NCI-H2081 treated with DMSO at 0.1 percent for 48 hours (cell line): Measurements from ENCODE around the gene RPL32.
"Not testable (repeated sequence)": the region's sequence is repeated elsewhere in the genome, so short reads cannot be mapped to it uniquely, and the experiment has no call there.

Experiments
- DNase-seq: peaks from one replicate; lab custom pipeline; 2025; lab: John Stamatoyannopoulos, UW

The RPL32 gene

GRCh38 chr3:12868039-12869034 is 27.0 kb upstream of the RPL32 start:
- peak; percentile 1 for DNase-seq

DNA sequence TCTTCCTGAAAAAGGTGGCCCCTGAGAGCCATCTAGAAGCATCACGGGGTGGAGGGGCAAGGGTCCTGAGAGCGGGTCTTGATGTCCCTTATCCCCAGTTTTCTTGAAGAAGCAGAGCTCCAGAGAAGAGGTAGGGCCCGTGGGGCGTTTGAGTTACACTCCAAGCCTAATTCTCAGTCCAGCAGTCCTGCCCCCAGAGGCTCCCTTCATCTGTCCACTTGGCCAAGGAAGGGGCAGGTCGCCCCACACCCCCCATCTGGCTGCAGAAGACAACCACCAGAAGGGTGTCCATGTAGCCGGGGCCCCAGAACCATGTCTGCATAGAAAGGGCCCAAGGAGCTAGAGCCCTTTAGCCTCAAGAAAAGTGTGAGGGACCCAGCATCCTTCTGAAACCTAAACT is 25.5 kb upstream of the RPL32 start:
- no peak for DNase-seq

DNA sequence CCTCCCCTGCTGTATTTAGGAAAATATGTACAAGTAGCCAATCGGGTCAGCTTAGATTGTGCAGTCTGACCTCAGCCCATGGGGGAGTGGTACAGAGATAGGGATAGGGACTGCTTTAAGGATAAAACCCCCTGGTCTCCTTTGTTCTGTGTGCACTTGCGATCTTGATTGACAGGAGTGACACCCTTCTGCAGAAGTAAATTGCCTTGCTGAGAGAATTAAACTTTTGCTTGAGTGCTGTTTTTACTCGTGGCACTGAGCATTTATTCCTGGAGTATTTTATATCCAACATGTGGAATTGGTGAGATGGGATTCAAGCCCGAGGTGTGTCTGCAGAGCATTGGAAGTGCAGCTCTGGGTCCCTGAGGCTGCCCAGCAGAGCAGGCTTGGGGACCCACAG is 23.9 kb upstream of the RPL32 start:
- no peak for DNase-seq

- no peak for DNase-seq
Observed at GRCh38 chr3:12862387-12862786, 21.0 kb upstream of the RPL32 start.

- DNase-seq, result no peak
Observed at GRCh38 chr3:12861611-12862010, 20.2 kb upstream of the RPL32 start.

- DNase-seq, result no peak
Observed at GRCh38 chr3:12859840-12860239, 18.5 kb upstream of the RPL32 start.

DNA sequence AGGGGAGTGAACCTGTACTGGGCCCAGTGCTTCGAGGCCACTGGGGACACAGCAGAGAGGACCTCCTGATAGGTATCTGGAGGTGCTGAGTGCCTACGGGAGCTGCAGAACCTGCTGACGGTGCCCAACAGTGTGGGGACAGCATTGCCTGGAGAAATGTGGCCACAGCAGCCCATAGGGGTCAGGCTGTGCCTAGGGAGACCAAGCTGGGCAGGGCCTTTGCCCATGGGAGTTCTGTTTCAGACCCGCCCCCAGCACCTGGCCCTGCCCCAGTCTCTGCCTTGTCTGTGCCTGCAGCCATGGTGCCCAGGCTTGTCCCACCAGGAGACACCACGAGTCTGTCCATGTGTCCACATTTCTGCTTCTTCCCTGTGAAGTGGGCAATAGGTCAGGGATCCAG is 15.3 kb upstream of the RPL32 start:
- DNase-seq, result no peak

GRCh38 chr3:12854565-12854964 is 13.2 kb upstream of the RPL32 start:
- no peak for DNase-seq

- DNase-seq, result not testable (repeated sequence)
Observed at GRCh38 chr3:12853847-12854246, 12.5 kb upstream of the RPL32 start.

DNA sequence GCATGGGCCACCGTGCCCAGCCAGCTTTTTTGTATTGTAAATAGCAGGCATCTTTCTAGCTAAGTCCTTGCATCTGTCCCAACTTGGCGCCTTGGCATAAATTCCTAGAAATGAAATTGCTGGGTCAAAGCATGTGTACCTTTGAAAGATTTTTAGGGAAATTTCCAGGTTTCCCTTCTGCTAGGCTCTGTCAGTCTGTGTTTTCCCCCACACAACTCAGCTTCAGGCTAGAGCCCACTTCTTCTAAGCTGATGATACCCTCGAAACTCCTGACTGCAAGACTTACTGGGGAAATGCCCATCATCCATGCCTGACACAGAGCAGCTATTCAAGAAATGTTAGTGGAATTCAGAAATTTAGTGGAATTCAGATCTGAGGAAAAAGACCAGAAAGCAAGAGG is 10.8 kb upstream of the RPL32 start:
- no peak for DNase-seq

- no peak for DNase-seq
Observed at GRCh38 chr3:12845811-12846210, 4.4 kb upstream of the RPL32 start.

GRCh38 chr3:12842469-12842868 is 1.1 kb upstream of the RPL32 start:
- no peak for DNase-seq

GRCh38 chr3:12841970-12842328 is 584 bp upstream of the RPL32 start:
- DNase-seq, result no peak

GRCh38 chr3:12840591-12841148 is 695 bp downstream of the RPL32 start:
- no peak for DNase-seq

DNA sequence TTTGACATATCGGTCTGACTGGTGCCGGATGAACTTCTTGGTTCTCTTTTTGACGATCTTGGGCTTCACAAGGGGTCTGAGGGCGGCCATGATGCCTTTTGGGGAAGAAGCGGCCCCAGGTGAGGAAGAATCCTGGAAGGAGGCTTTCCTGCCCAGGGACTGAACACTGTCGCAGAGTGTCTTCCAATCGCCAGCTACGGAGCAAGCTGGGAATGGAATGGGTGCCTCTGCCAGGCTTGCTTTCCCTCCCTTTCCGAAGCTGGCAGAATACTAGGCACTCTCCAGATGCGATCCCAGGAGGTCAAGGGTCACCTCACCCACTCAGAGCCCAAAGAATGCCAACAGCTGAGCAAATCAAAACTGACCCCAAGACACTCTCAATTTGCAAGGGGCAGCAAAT is 1.2 kb downstream of the RPL32 start:
- DNase-seq, result not testable (repeated sequence)

DNA sequence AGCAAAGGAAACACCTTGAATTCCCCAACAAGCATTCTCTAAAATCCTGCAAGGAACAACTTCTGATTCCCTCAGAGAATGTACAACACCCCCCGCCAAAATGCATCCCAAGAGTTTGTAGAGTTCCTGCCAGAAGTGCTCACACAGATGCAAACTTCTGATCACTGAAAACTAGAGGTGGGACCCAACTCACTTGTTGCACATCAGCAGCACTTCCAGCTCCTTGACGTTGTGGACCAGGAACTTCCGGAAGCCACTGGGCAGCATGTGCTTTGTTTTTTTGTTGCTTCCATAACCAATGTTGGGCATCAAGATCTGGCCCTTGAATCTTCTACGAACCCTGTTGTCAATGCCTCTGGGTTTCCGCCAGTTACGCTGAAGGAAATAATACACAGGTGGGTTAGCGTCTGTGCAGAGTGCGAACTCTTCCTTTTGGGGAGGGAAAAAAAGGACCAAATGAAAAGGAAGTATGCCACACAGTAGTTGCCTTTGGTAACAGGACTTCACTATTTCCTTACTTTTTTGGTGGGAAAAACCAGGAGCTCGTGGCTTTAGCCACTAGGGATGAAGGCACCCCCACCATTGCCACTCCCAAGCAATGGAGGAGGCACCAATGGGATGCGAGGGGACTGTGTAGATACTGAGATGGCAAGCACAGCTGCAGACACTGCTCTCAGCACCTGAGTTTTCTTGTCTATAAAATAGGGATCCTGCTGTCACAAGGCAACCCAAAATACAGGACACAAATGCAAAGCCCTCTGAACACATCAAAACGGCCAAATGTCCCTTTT is 2.0 kb downstream of the RPL32 start:
- DNase-seq, result no peak

- DNase-seq, result no peak
Observed at GRCh38 chr3:12838179-12838965, 3.0 kb downstream of the RPL32 start.

- DNase-seq, result no peak
Observed at GRCh38 chr3:12837295-12837986, 3.9 kb downstream of the RPL32 start.

GRCh38 chr3:12835052-12835665 is 6.2 kb downstream of the RPL32 start:
- DNase-seq, result no peak

DNA sequence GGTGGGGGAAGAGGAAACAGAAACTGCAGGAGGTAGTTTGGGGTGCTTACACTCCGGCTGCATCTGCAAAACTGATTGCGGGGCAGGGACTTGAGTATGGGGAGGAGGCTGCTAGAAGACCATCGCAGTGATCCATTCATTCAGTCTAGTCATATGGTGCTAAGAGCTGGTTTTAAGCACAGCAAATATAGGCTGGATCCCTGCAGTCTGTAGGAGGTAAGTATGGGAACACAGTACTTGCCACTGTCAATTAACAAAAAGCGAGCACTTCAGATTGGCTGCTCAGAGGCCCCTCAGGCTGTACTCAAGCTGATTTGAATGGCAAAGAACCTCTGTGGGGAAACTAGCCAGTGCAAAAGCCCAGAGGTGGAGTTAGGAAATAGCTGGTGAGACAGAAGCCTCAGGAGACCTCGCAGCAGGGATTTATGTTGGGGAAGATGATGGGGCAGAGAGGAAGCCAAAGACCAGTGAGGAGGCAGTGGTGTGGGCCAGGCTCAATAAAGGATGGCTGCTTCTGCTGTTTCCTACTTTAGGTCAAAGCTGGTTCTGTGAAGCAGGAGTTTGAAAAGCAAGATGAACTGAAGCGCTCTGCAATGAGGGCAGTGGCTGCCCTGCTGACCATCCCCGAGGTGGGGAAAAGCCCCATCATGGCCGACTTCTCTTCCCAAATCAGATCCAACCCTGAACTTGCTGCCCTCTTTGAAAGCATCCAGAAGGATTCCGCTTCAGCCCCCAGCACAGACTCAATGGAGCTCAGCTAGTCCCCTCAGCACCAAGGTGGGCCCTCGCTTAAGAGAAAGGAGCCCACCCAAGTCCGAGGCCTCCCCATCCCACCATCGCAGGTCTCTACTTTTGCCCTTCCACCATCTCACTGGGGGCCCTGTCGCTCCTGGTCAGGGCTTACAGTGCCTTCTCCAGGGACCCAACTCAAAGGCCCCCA is 7.9 kb downstream of the RPL32 start:
- no peak for DNase-seq
